HUES6 (cell line): ENCODE measurements around the gene CIB4.

Experiments used
- H3K27ac ChIP-seq: 2 replicates; pipeline ENCODE4 v1.7.0; 2013; ENCODE audit warnings: low read depth, mild to moderate bottlenecking, low read length, inconsistent platforms
- H3K27me3 ChIP-seq: 2 replicates; pipeline ENCODE4 v1.6.1; 2013; ENCODE audit warnings: low read length; ENCODE audit not compliant: control insufficient read depth, insufficient read depth
- H3K36me3 ChIP-seq: 2 replicates; pipeline ENCODE4 v1.6.1; 2013; ENCODE audit warnings: low read length; ENCODE audit not compliant: control insufficient read depth, insufficient read depth
- H3K4me1 ChIP-seq: 2 replicates; pipeline ENCODE4 v1.6.1; 2013; ENCODE audit warnings: low read length; ENCODE audit not compliant: control insufficient read depth, insufficient read depth
- H3K4me3 ChIP-seq: 2 replicates; pipeline ENCODE4 v1.5.1; 2013; ENCODE audit warnings: low read depth, low read length
- H3K9ac ChIP-seq: one replicate; pipeline ENCODE4 v1.6.1; 2013; ENCODE audit warnings: mild to moderate bottlenecking, low read length
- H3K9me3 ChIP-seq: 2 replicates; pipeline ENCODE4 v1.6.1; 2013; ENCODE audit warnings: low read depth, low read length; ENCODE audit not compliant: control insufficient read depth, insufficient read depth

Gene CIB4

GRCh38 chr2:26644188-26644835, 3.1 kb upstream of the CIB4 start:
- Histone ChIP-seq H3K27me3 (no peaks in the 10 kb centered on the region), H3K4me1 (peaks cover 20% of the 10 kb centered on the region; the same call in 1 of the 2 replicates), H3K9me3 (no peaks in the 10 kb centered on the region), H3K36me3 (no peaks in the 10 kb centered on the region), H3K9ac (no peak overlapping the region), H3K4me3 (no peak overlapping the region), H3K27ac (no peak overlapping the region)

DNA sequence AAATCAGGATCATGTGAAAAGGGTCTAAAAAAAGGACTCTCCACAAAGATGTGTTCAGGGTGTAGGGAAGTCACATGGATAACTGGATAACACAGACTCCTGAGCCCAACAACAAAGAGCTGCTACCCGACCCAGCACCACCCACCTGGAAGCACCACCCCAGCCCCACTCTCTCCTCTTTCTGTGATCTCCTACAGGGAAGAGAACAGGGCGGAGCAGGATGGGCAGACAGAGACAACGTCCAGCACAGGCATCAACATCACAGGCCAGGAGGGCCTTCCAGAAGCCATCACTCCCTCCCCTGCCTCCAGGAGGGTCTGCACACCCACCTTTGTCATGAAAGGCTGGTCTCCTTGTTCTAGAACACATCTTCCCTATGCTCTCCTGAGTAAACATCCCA, 1.3 kb upstream of the CIB4 start:
- Histone ChIP-seq H3K4me3 (no peak overlapping the region), H3K27ac (no peak overlapping the region), H3K27me3 (no peaks in the 10 kb centered on the region), H3K9ac (no peak overlapping the region), H3K4me1 (peaks cover 20% of the 10 kb centered on the region; the same call in 1 of the 2 replicates), H3K9me3 (no peaks in the 10 kb centered on the region), H3K36me3 (no peaks in the 10 kb centered on the region)

DNA sequence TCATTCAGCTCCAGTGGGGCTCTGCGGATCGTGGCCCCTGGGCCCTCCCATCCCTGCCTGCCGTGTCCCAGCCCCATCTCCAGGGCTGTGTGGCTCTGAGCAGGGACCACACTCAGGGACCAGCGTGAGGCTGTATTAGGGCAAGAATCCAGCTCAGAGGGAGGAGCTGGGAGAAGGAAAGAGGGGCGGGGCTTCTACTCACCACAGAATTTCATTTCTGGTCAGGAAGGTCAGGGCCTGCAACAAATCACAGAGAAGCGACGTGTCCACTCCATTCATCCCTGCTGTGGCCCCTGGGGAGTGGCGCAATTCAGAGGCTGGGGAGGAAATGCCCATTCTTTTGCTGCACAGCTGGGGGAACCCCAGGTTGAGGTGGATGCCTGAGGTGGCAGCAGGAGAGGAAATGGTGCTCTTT, 828 bp downstream of the CIB4 start:
- H3K36me3 ChIP-seq: no peaks in the 10 kb centered on the region
- peaks cover 22% of the 10 kb centered on the region; the same call in 1 of the 2 replicates for H3K4me1 ChIP-seq
- no peaks in the 10 kb centered on the region for H3K27me3 ChIP-seq
- no peak overlapping the region for H3K27ac ChIP-seq
- no peak overlapping the region for H3K4me3 ChIP-seq
- no peaks in the 10 kb centered on the region for H3K9me3 ChIP-seq
- H3K9ac ChIP-seq: no peak overlapping the region

DNA sequence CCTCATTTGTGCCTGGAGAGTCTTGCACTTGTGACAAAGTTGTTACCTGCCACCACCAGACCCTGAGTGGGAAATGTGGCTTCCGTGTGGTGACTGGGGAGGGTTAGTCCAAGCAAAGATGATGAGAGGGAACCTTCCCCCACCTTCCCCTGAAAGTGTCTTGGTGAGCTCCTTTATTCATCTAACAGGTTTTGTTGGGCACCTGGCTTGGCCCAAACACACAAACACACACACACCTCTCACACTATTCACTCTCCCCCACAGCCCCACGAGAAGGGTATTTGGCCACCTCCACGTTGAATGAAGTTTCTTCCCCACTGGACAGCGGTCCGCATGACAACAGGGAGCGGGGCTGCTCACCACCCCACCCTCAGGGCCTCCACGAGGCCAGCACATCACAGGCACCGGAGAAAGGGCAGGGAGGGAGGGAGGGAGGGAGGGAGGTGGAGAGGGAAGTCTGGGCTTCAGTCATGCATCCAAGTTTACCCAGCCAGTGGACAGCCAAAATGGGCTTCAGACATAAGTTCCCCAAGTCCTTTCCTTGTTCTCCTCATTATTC, 1.4 kb downstream of the CIB4 start:
- Histone ChIP-seq H3K4me1 (peaks cover 22% of the 10 kb centered on the region; the same call in 1 of the 2 replicates), H3K36me3 (no peaks in the 10 kb centered on the region), H3K9me3 (no peaks in the 10 kb centered on the region), H3K9ac (no peak overlapping the region), H3K27ac (no peak overlapping the region), H3K27me3 (no peaks in the 10 kb centered on the region), H3K4me3 (no peak overlapping the region)

GRCh38 chr2:26637811-26638310, 3.3 kb downstream of the CIB4 start:
- H3K4me1 ChIP-seq: peaks cover 22% of the 10 kb centered on the region; the same call in 1 of the 2 replicates
- no peaks in the 10 kb centered on the region for H3K9me3 ChIP-seq
- no peak overlapping the region for H3K9ac ChIP-seq
- no peak overlapping the region for H3K27ac ChIP-seq
- no peaks in the 10 kb centered on the region for H3K27me3 ChIP-seq
- H3K4me3 ChIP-seq: no peak overlapping the region
- no peaks in the 10 kb centered on the region for H3K36me3 ChIP-seq

DNA sequence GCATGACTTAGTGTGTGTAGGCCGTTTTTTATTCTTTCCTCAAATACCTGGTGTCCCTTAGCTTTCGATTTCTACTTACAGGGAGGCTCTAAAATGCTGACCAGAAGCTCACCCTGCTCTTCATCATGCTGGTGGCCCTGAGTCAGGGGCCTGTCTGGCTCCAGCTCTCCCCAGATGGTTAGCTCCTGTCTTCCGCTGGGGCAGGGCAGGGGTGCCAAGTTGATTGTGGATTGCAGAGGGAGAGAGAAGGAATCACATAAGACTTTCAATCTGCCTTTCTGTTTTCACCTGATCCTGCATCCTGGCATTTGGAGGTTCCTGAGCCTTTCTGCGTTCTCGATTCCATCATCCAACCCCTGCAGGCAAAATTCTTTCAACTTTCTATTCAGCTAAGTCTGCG, 4.2 kb downstream of the CIB4 start:
- H3K27me3 ChIP-seq: no peaks in the 10 kb centered on the region
- no peak overlapping the region for H3K27ac ChIP-seq
- no peaks in the 10 kb centered on the region for H3K36me3 ChIP-seq

GRCh38 chr2:26635401-26635800, 5.8 kb downstream of the CIB4 start:
- Histone ChIP-seq H3K9me3 (no peaks in the 10 kb centered on the region), H3K9ac (no peak overlapping the region), H3K27ac (no peak overlapping the region), H3K36me3 (no peaks in the 10 kb centered on the region), H3K4me1 (peaks cover 22% of the 10 kb centered on the region; the same call in 1 of the 2 replicates), H3K27me3 (no peaks in the 10 kb centered on the region), H3K4me3 (no peak overlapping the region)

More for the DNA sequence above, 4.2 kb downstream of the CIB4 start:
- Histone ChIP-seq H3K4me1 (peaks cover 18% of the 10 kb centered on the region; the same call in 1 of the 2 replicates), H3K9me3 (no peaks in the 10 kb centered on the region), H3K4me3 (no peak overlapping the region), H3K9ac (no peak overlapping the region)

GRCh38 chr2:26634636-26635230, 6.4 kb downstream of the CIB4 start:
- H3K9ac ChIP-seq: no peak overlapping the region
- peaks cover 17% of the 10 kb centered on the region; the same call in 1 of the 2 replicates for H3K4me1 ChIP-seq
- no peaks in the 10 kb centered on the region for H3K9me3 ChIP-seq
- no peak overlapping the region for H3K27ac ChIP-seq
- H3K4me3 ChIP-seq: no peak overlapping the region
- H3K27me3 ChIP-seq: no peaks in the 10 kb centered on the region
- H3K36me3 ChIP-seq: no peaks in the 10 kb centered on the region

- Histone ChIP-seq H3K9ac (no peak overlapping the region), H3K9me3 (no peaks in the 10 kb centered on the region), H3K4me1 (peaks cover 15% of the 10 kb centered on the region; the same call in 1 of the 2 replicates), H3K27me3 (no peaks in the 10 kb centered on the region), H3K4me3 (no peak overlapping the region), H3K36me3 (no peaks in the 10 kb centered on the region), H3K27ac (no peak overlapping the region)
Measured at GRCh38 chr2:26633993-26634595, 7.1 kb downstream of the CIB4 start.

- Histone ChIP-seq H3K9ac (no peak overlapping the region), H3K27me3 (no peaks in the 10 kb centered on the region)
Measured at GRCh38 chr2:26633351-26633945, 7.7 kb downstream of the CIB4 start.

More at GRCh38 chr2:26633351-26633945, 7.7 kb downstream of the CIB4 start:
- Histone ChIP-seq H3K36me3 (no peaks in the 10 kb centered on the region), H3K9me3 (no peaks in the 10 kb centered on the region), H3K27ac (no peak overlapping the region), H3K4me3 (no peak overlapping the region), H3K4me1 (peaks cover 15% of the 10 kb centered on the region; the same call in 1 of the 2 replicates)
